Hepatocyte (in vitro differentiated cells): Measurements from ENCODE around the gene PNPLA4. TPM values are rescaled to one million over a fixed set of nuclear protein-coding genes. Genes with fewer than 3 reads are reported as not detected.

Experiments
- DNase-seq: peaks from one replicate; pipeline ENCODE4 v3.0.0-alpha.2; 2016; ENCODE audit warnings: low spot score
- H2AFZ ChIP-seq: fragments of 200-600 bp; sonication (generic); 2 replicates; pipeline ENCODE4 v1.6.0; 2016; ENCODE audit warnings: antibody characterized with exemption, mild to moderate bottlenecking
- H3K27ac ChIP-seq: fragments of 200-600 bp; sonication (generic); 2 replicates; pipeline ENCODE4 v1.5.1; 2016; ENCODE audit warnings: mild to moderate bottlenecking
- H3K27me3 ChIP-seq: fragments of 200-600 bp; sonication (generic); 2 replicates; pipeline ENCODE4 v1.6.1; 2016
- H3K36me3 ChIP-seq: fragments of 200-600 bp; sonication (generic); replicated peaks from 2 replicates; pipeline ENCODE4 v1.5.1; 2016; ENCODE audit warnings: low read depth; ENCODE audit not compliant: insufficient read depth
- H3K4me1 ChIP-seq: fragments of 200-600 bp; sonication (generic); 2 replicates; pipeline ENCODE4 v1.5.1; 2016; ENCODE audit warnings: mild to moderate bottlenecking, moderate library complexity; ENCODE audit not compliant: insufficient read depth
- H3K4me2 ChIP-seq: fragments of 200-600 bp; sonication (generic); 2 replicates; pipeline ENCODE4 v1.6.0; 2016
- H3K4me3 ChIP-seq: fragments of 200-600 bp; sonication (generic); 2 replicates; pipeline ENCODE4 v1.5.1; 2016; ENCODE audit warnings: mild to moderate bottlenecking
- H3K79me2 ChIP-seq: fragments of 200-600 bp; sonication (generic); 2 replicates; pipeline ENCODE4 v1.6.0; 2017; ENCODE audit warnings: mild to moderate bottlenecking
- H3K9me2 ChIP-seq: fragments of 200-600 bp; sonication (generic); replicated peaks from 2 replicates; pipeline ENCODE4 v1.6.0; 2017; ENCODE audit warnings: mild to moderate bottlenecking; ENCODE audit not compliant: insufficient read depth
- H3K9me3 ChIP-seq: fragments of 200-600 bp; sonication (generic); 2 replicates; pipeline ENCODE4 v1.5.1; 2016; ENCODE audit warnings: low read depth, mild to moderate bottlenecking
- H4K20me1 ChIP-seq: fragments of 200-600 bp; sonication (generic); 2 replicates; pipeline ENCODE4 v1.6.0; 2016; ENCODE audit warnings: mild to moderate bottlenecking; ENCODE audit not compliant: insufficient read depth, poor library complexity, severe bottlenecking
- EZH2 ChIP-seq: fragments of 200-600 bp; sonication (generic); IDR thresholded peaks from 2 replicates; pipeline ENCODE4 v1.6.1; 2016; ENCODE audit warnings: antibody characterized with exemption, mild to moderate bottlenecking, borderline replicate concordance
- EZH2phosphoT487 ChIP-seq: fragments of 200-600 bp; sonication (generic); IDR thresholded peaks from one replicate; pipeline ENCODE4 v1.6.1; 2018; ENCODE audit warnings: antibody characterized with exemption, mild to moderate bottlenecking, low read depth, moderate library complexity; ENCODE audit not compliant: unreplicated experiment, severe bottlenecking
- WGBS: methylation state at CpG from one replicate; pipeline ENCODE4 v1.1.6; 2016; ENCODE audit warnings: low lambda C conversion rate; ENCODE audit errors: missing lambda C conversion rate; 5-methylcytosine and 5-hydroxymethylcytosine counted together
- polyA plus RNA-seq: library from polyadenylated mRNA; unstranded; fragments of >200 nt; fragmentation: Nextera tagmentation; extraction: Ambion mirVana; gene quantifications from 2 replicates; pipeline ENCODE4 v1.2.1, GENCODE V29; 2016
- total RNA-seq: library from RNA; depleted of rRNA; stranded (reverse); fragments of >200 nt; gene quantifications from 2 replicates; pipeline ENCODE4 v1.2.3, GENCODE V29; 2014
- TF ChIP-seq, protein P1 (sequence below): fragments of 200-600 bp; sonication (generic); IDR thresholded peaks from 2 replicates; pipeline ENCODE4 v1.5.1; 2016; ENCODE audit warnings: antibody characterized with exemption, mild to moderate bottlenecking; ENCODE audit not compliant: poor library complexity

PNPLA4 gene
- total and polyA plus RNA-seq, 2 experiments from 2014 or later: 19.8 to 30.3 TPM

DNA sequence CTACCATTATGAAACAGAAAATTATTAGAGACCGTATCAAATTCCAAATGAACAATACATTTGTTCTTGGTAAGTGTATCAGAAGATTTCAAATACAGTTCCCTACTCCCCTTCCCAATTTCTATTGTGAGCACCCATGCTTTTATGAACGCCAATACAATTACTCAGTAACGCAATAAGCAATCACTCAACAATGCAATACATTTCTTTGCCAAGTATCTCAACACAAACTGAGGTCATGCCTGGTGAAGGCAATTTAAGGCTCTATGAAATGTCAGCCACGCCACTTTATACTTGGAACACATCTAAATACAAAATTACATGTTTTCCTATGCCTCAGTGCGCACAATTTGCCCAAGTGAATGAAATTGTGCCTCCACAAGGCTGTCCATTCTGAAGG lies 712 bp downstream of the PNPLA4 start:
- 89% methylated on average over 5 of the region's 5 CpGs for WGBS
- H3K36me3 ChIP-seq: no peaks in the 10 kb centered on the region
- H3K4me2 ChIP-seq: peak overlapping the region; percentile 83
- no peaks in the 10 kb centered on the region for H4K20me1 ChIP-seq
- no peaks in the 10 kb centered on the region for H3K27me3 ChIP-seq
- H3K27ac ChIP-seq: peak overlapping the region; percentile 94
- TF ChIP-seq, protein P1, sequence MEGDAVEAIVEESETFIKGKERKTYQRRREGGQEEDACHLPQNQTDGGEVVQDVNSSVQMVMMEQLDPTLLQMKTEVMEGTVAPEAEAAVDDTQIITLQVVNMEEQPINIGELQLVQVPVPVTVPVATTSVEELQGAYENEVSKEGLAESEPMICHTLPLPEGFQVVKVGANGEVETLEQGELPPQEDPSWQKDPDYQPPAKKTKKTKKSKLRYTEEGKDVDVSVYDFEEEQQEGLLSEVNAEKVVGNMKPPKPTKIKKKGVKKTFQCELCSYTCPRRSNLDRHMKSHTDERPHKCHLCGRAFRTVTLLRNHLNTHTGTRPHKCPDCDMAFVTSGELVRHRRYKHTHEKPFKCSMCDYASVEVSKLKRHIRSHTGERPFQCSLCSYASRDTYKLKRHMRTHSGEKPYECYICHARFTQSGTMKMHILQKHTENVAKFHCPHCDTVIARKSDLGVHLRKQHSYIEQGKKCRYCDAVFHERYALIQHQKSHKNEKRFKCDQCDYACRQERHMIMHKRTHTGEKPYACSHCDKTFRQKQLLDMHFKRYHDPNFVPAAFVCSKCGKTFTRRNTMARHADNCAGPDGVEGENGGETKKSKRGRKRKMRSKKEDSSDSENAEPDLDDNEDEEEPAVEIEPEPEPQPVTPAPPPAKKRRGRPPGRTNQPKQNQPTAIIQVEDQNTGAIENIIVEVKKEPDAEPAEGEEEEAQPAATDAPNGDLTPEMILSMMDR: no peak
- TF ChIP-seq EZH2 (no peak), EZH2phosphoT487 (no peak)
- H3K4me3 ChIP-seq: peak overlapping the region; percentile 3
- H3K9me3 ChIP-seq: no peaks in the 10 kb centered on the region
- no peaks in the 10 kb centered on the region for H3K9me2 ChIP-seq
- H2AFZ ChIP-seq: peak overlapping the region; percentile 71
- no peaks in the 10 kb centered on the region for H3K79me2 ChIP-seq
- H3K4me1 ChIP-seq: no peaks in the 10 kb centered on the region
- no peak for DNase-seq

DNA sequence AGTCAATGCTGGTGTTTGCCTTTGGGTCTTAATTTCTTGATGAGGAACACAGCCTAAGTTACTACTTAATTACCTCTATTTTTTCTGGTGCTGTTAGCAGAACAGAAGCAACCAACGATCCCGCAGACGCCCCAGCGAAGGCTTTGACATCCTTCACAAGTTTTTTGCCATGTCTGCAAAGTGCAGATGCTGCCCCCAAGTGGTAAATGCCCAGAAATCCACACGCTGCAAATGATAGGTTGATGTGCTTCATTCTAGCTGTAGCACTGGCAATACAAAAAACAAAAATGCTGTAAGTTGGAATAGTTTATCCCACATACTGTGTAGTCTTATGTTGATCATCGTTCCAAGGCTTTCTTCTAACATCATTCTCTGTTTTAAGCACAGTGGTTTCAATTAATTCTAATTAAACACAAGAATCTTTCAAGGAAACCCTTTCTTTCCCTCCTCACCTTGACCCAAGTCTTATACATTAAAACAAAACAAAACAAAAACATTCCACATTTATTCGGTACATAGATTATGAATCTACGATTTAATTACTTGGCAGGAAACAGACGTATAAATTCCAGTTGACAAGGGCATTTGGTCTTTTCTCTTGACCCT lies 1.2 kb downstream of the PNPLA4 start:
- no peaks in the 10 kb centered on the region for H3K79me2 ChIP-seq
- no peak overlapping the region for H2AFZ ChIP-seq
- H3K4me1 ChIP-seq: no peaks in the 10 kb centered on the region
- H3K27me3 ChIP-seq: no peaks in the 10 kb centered on the region
- TF ChIP-seq EZH2phosphoT487 (no peak), EZH2 (no peak)
- TF ChIP-seq, protein P1: peak; percentile 68
- H3K4me2 ChIP-seq: peak overlapping the region; percentile 83
- no peaks in the 10 kb centered on the region for H3K9me2 ChIP-seq
- WGBS: 34% methylated on average over 9 of the region's 9 CpGs
- H3K27ac ChIP-seq: no peak overlapping the region
- peak; percentile 71 for DNase-seq
- H3K4me3 ChIP-seq: no peak overlapping the region
- no peaks in the 10 kb centered on the region for H3K9me3 ChIP-seq
- no peaks in the 10 kb centered on the region for H4K20me1 ChIP-seq
- no peaks in the 10 kb centered on the region for H3K36me3 ChIP-seq

DNA sequence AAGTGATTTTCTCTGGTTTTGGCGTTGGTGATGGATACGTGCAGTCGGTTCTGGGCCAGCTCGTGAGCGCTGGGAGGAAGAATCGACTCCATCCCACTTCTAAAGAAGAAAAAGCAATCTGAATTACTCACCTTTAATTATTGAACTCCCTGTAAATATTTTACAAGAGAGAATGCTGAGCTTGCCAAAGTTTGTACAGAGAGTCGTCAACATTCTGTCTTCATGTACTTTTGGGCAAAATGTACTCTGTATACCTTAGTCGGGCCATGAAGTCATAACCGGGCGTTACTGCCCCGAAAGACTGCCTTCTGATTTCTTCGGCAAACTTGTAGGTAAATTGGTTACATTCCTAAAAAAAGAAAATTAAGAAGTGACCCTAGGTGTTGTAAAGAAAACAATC lies 5.5 kb downstream of the PNPLA4 start:
- H3K36me3 ChIP-seq: no peaks in the 10 kb centered on the region
- H3K27ac ChIP-seq: no peak overlapping the region
- TF ChIP-seq, protein P1: no peak
- TF ChIP-seq EZH2phosphoT487 (no peak), EZH2 (no peak)
- H3K4me1 ChIP-seq: no peaks in the 10 kb centered on the region
- no peaks in the 10 kb centered on the region for H3K27me3 ChIP-seq
- no peaks in the 10 kb centered on the region for H3K9me2 ChIP-seq
- WGBS: 94% methylated on average over 12 of the region's 12 CpGs
- H3K9me3 ChIP-seq: no peaks in the 10 kb centered on the region
- no peak overlapping the region for H3K4me3 ChIP-seq
- H2AFZ ChIP-seq: no peak overlapping the region
- no peaks in the 10 kb centered on the region for H3K79me2 ChIP-seq
- H4K20me1 ChIP-seq: no peaks in the 10 kb centered on the region
- H3K4me2 ChIP-seq: no peak overlapping the region
- no peak for DNase-seq
